Urinary bladder (tissue), 4 donors: ENCODE results near the gene FATE1. TPM values are rescaled to one million over a fixed set of nuclear protein-coding genes. Genes with fewer than 3 reads are reported as not detected.

ENCODE experiments used
- DNase-seq: peaks from one replicate; pipeline ENCODE4 v3.0.0-alpha.2; 2015; ENCODE audit errors: extremely low spot score
- H3K27ac ChIP-seq: one replicate; pipeline ENCODE4 v1.5.1; 2013; ENCODE audit warnings: low read depth, mild to moderate bottlenecking, moderate library complexity
- H3K36me3 ChIP-seq: one replicate; pipeline ENCODE4 v1.6.1; 2013; ENCODE audit warnings: mild to moderate bottlenecking, moderate library complexity; ENCODE audit not compliant: insufficient read depth
- H3K4me1 ChIP-seq: one replicate; pipeline ENCODE4 v1.6.1; 2013; ENCODE audit warnings: mild to moderate bottlenecking, moderate library complexity; ENCODE audit not compliant: insufficient read depth
- H3K4me3 ChIP-seq: one replicate; pipeline ENCODE4 v1.5.1; 2013; ENCODE audit warnings: low read depth, low read length
- WGBS: extraction: QIAGEN DNeasy Blood & Tissue Kit; methylation state at CpG from one replicate; pipeline ENCODE4 v1.1.7; 2013; 5-methylcytosine and 5-hydroxymethylcytosine counted together
- polyA plus RNA-seq: library from polyadenylated mRNA; stranded (reverse); fragments of 200-250 nt; gene quantifications from one replicate; pipeline ENCODE4 v1.2.3, GENCODE V29; 2013
- total RNA-seq: library from RNA; depleted of rRNA; stranded (reverse); fragments of >200 nt; gene quantifications from one replicate; pipeline ENCODE4 v1.2.3, GENCODE V29; 2014
- donor health status: healthy with polysubstance abuse.
- donor health status: healthy.

The FATE1 gene
- total and polyA plus RNA-seq, 2 donors = 0.13 TPM; not detected in 1

GRCh38 chrX:151741606-151742005 is 25.8 kb downstream of the FATE1 start:
- no peak overlapping the region for H3K27ac ChIP-seq
- DNase-seq = no peak
- H3K4me3 ChIP-seq = no peak overlapping the region
- WGBS = 88% methylated on average over 4 of the region's 4 CpGs
- no peaks in the 10 kb centered on the region for H3K36me3 ChIP-seq
- no peaks in the 10 kb centered on the region for H3K4me1 ChIP-seq

DNA sequence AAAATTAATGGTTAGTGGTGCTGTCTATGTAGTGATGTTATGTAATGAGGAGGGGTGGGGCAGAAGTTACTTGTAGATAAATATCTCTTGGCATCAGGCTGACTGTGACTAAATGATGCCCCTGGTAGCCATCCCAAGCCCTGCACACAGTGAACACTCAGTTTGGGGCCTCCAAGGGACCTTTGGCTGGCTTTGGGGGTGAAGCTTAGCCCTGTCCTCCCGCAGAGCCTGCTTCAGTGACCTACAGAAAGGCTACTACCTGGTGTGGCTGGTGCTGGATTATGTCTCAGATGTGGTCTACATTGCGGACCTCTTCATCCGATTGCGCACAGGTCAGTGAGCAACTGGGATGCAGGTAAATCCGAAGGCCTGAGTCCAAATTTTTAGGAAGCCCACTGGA is 26.5 kb downstream of the FATE1 start:
- H3K27ac ChIP-seq = no peak overlapping the region
- H3K4me1 ChIP-seq = no peaks in the 10 kb centered on the region
- H3K36me3 ChIP-seq = no peaks in the 10 kb centered on the region
- no peak for DNase-seq
- WGBS = 97% methylated on average over 5 of the region's 5 CpGs
- H3K4me3 ChIP-seq = no peak overlapping the region

DNA sequence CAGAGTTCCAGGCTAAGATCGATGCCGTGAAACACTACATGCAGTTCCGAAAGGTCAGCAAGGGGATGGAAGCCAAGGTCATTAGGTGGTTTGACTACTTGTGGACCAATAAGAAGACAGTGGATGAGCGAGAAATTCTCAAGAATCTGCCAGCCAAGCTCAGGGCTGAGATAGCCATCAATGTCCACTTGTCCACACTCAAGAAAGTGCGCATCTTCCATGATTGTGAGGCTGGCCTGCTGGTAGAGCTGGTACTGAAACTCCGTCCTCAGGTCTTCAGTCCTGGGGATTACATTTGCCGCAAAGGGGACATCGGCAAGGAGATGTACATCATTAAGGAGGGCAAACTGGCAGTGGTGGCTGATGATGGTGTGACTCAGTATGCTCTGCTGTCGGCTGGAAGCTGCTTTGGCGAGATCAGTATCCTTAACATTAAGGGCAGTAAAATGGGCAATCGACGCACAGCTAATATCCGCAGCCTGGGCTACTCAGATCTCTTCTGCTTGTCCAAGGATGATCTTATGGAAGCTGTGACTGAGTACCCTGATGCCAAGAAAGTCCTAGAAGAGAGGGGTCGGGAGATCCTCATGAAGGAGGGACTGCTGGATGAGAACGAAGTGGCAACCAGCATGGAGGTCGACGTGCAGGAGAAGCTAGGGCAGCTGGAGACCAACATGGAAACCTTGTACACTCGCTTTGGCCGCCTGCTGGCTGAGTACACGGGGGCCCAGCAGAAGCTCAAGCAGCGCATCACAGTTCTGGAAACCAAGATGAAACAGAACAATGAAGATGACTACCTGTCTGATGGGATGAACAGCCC is 28.0 kb downstream of the FATE1 start:
- no peaks in the 10 kb centered on the region for H3K36me3 ChIP-seq
- WGBS = 95% methylated on average over 21 of the region's 21 CpGs

GRCh38 chrX:151745651-151746050 is 29.8 kb downstream of the FATE1 start:
- DNase-seq = no peak
- H3K4me3 ChIP-seq = no peak overlapping the region
- H3K27ac ChIP-seq = no peak overlapping the region
- no peaks in the 10 kb centered on the region for H3K36me3 ChIP-seq
- WGBS = 92% methylated on average over 6 of the region's 6 CpGs
- H3K4me1 ChIP-seq = no peaks in the 10 kb centered on the region

More for the DNA sequence above, 28.0 kb downstream of the FATE1 start:
- no peak for DNase-seq
- Histone ChIP-seq H3K27ac (no peak overlapping the region), H3K4me3 (no peak overlapping the region), H3K4me1 (no peaks in the 10 kb centered on the region)

DNA sequence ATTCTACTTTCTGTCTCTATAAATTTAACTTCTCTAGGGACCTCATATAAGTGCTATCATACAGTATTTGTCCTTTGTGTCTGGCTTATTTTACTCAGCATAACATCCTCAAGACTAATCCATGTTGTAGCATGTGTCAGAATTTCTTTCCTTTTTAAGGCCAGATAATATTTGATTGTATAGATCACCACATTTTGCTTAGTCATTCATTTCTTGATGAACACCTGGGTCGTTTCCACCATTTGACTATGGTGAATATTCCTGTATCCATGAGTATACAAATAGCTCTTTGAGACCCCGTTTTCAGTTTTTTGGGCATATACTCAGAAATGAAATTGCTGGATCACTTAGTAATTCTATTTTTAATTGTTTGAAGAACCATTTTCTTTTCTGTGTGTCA is 30.7 kb downstream of the FATE1 start:
- DNase-seq = no peak
- Histone ChIP-seq H3K4me3 (no peak overlapping the region), H3K27ac (no peak overlapping the region), H3K36me3 (no peaks in the 10 kb centered on the region), H3K4me1 (no peaks in the 10 kb centered on the region)
- WGBS = 83% methylated on average over 2 of the region's 2 CpGs

DNA sequence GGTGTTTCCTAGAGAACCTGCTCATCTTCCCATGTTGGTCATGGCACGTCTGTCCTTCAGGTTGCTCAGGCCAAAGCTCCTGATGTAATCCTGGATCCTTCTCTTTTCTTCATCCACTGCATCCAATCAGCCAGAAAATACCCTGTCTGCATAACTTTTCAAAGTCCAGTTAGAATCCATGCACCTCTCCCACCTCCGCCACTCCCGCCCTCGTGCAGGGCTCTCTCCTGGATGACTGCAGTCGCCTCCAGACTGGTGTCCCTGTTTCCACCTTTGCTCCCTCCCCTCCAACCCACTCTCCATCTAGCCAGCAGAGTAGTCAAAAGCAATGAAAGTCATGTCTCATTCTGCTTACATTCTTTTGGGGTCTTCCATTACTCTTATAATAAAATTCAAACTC is 34.7 kb downstream of the FATE1 start:
- Histone ChIP-seq H3K4me1 (peaks cover 1% of the 10 kb centered on the region), H3K4me3 (no peak overlapping the region), H3K27ac (no peak overlapping the region), H3K36me3 (no peaks in the 10 kb centered on the region)
- 95% methylated on average over 5 of the region's 5 CpGs for WGBS
- no peak for DNase-seq

- WGBS = 74% methylated on average over 5 of the region's 5 CpGs
- no peak for DNase-seq
Measured at GRCh38 chrX:151752847-151753246, 37.0 kb downstream of the FATE1 start.

DNA sequence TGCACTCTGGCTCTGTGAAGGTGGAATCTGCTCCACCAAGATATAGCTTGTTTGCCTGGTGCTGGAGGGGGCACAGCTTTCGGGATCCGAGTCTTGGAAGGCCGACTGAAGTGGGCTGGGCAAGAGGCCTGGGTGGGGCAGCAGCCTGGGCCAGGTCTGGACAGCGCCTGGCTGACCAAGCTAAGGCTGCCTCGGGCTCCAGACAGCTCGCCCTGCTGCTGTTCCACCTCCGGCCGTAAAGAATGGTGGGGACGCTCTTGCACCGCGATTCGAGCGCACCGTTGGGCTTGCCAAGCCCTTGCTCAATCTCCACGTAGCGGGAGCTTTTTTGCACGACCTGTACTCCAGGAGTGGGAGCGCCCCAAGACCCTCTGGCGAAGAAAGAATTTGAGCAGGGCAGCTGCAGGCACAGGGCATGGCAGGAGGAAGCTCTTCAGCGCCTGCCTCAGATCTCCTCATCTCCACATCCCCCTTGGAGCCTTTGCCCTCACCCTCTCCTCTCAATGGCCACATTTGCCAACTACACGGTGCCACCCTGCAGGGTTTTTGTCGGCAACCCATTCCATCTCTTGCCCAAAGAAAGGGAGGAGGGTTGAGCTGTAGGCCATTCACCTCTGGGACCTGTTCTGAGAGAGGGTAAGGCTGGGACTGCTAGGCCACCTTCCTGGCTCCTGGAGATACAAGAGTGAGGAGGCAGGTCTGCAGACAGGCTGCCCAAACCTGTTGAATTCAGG is 37.6 kb downstream of the FATE1 start:
- WGBS = 9% methylated on average over 22 of the region's 22 CpGs
- Histone ChIP-seq H3K4me1 (peaks cover 1% of the 10 kb centered on the region), H3K27ac (no peak overlapping the region), H3K4me3 (no peak overlapping the region), H3K36me3 (no peaks in the 10 kb centered on the region)
- no peak for DNase-seq

More at GRCh38 chrX:151752847-151753246, 37.0 kb downstream of the FATE1 start:
- H3K4me1 ChIP-seq = peaks cover 1% of the 10 kb centered on the region
- no peak overlapping the region for H3K27ac ChIP-seq
- H3K36me3 ChIP-seq = no peaks in the 10 kb centered on the region
- H3K4me3 ChIP-seq = no peak overlapping the region

DNA sequence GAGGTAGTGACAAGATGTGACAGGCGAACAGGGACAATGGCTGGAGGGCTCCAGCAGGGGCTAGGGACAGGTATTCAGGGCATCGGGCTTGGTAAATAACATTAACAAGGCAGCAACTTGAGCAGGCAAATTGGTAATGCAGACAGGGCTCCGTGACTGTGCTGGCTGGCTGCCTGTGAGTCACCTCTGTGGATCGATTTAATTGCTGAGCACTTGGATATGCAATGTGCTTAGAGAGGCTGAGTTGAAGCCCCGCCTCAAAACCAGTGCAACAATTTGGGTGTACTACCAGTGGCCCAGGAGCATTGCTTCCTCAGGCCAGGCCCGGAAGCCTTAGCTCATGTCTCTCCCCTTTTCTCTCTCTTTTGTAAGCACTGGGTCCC is 38.2 kb downstream of the FATE1 start:
- Histone ChIP-seq H3K4me3 (no peak overlapping the region), H3K4me1 (peaks cover 1% of the 10 kb centered on the region), H3K27ac (no peak overlapping the region), H3K36me3 (no peaks in the 10 kb centered on the region)
- no peak for DNase-seq
- 75% methylated on average over 6 of the region's 6 CpGs for WGBS

DNA sequence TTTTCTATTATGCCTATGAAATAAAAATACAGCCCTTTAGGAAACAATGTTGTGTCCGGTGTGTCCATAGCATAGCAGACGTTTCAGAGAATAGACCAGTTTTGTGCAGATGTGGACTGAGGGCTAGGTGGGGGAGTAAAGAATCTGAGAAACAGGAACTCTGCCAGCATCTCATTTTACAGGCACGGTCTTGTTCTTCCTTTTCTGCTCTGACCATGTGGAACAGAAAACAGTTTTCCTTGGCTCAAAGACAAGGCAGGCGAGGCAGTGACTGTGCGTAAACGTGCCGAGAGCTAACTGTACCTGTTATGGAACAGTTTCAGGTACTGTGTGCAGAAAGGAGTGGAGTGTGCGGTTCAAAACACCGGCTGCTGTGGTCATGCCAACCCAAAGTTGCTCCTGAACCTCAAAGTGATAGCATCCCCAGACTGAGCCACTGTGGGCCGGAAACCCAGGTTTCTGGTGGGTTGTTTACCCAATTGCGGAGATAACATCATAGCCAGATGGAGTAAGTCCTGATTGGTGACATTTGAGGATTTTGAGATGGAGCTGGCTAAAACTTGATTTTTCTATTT is 38.9 kb downstream of the FATE1 start:
- Histone ChIP-seq H3K36me3 (no peaks in the 10 kb centered on the region), H3K4me3 (no peak overlapping the region), H3K27ac (no peak overlapping the region), H3K4me1 (peaks cover 1% of the 10 kb centered on the region)
- DNase-seq = peak; percentile 41
- WGBS = 56% methylated on average over 11 of the region's 11 CpGs

DNA sequence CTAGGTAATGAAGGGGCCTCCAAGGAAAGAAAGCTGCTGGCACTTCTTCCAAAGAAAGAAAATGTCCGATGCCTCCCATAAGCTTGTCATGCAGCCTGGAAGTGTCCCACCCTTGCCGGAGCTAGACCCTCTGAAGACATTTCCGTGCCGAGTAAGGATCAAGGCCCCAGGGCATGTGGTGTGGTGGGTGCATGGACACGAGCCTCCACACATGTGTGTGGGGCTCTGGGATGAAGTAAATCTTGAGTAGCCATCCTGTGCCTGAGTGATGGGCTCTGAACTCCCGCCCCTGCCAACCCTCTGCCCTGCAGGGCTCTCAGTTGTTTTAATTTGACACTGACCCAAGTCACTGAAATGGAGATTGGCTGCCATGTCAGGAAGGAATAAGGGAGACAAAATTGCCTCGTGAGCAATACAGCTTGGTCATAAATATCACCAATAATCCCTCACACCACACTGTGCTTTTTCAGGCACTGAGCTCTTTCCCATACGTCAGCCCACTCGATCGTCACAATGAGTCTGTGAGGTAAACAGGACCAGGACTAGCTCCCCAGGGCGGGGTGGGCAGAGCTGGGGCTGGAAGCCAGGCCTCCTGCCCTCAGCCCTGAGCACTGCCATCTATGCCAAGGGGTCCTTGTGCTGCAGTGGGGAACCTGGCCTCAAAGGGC is 43.3 kb downstream of the FATE1 start:
- no peak overlapping the region for H3K27ac ChIP-seq
- H3K4me1 ChIP-seq = no peaks in the 10 kb centered on the region
- no peak overlapping the region for H3K4me3 ChIP-seq
- no peak for DNase-seq
- 81% methylated on average over 11 of the region's 11 CpGs for WGBS
- no peaks in the 10 kb centered on the region for H3K36me3 ChIP-seq

GRCh38 chrX:151762802-151763201 is 47.0 kb downstream of the FATE1 start:
- H3K4me1 ChIP-seq = no peaks in the 10 kb centered on the region
- no peak overlapping the region for H3K27ac ChIP-seq
- 56% methylated on average over 2 of the region's 2 CpGs for WGBS
- no peaks in the 10 kb centered on the region for H3K36me3 ChIP-seq
- no peak for DNase-seq
- H3K4me3 ChIP-seq = no peak overlapping the region

- WGBS = 95% methylated on average over 8 of the region's 8 CpGs
- DNase-seq = no peak
- no peak overlapping the region for H3K4me3 ChIP-seq
- H3K4me1 ChIP-seq = no peaks in the 10 kb centered on the region
- H3K27ac ChIP-seq = no peak overlapping the region
- H3K36me3 ChIP-seq = no peaks in the 10 kb centered on the region
Measured at GRCh38 chrX:151763711-151764110, 47.9 kb downstream of the FATE1 start.
